CD4-positive, alpha-beta T cell treated with Interleukin-12 subunit alpha and Interleukin-12 subunit beta, for 1 hour (primary cell): ENCODE results near the gene PVRIG.
"Not testable (repeated sequence)": the region's sequence is repeated elsewhere in the genome, so short reads cannot be mapped to it uniquely, and the experiment has no call there.

Experiments
- DNase-seq: peaks from one replicate; pipeline ENCODE4 v3.0.0-alpha.2; 2020

The PVRIG gene

DNA sequence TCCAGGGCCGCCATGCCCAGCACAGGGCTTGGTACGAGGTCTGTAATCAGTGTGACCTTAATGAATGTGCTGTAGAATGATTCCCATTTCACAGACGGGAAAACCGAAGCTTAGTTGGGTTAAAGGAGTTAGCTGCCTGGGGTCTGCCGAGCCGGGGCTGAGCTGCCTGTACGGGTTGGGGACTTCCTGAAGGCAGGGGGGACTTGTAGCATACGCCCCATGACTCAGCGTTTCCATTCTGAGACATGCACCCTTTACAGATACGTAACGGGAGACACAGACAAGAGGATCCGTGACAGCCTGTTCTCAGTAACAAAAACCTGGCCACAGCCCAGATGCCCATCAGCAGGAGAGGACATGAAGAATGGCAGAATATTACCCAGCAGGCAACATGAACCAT lies 23.6 kb downstream of the PVRIG start:
- DNase-seq: peak; percentile 41

GRCh38 chr7:100244988-100245605 lies 25.3 kb downstream of the PVRIG start:
- DNase-seq: not testable (repeated sequence)

DNA sequence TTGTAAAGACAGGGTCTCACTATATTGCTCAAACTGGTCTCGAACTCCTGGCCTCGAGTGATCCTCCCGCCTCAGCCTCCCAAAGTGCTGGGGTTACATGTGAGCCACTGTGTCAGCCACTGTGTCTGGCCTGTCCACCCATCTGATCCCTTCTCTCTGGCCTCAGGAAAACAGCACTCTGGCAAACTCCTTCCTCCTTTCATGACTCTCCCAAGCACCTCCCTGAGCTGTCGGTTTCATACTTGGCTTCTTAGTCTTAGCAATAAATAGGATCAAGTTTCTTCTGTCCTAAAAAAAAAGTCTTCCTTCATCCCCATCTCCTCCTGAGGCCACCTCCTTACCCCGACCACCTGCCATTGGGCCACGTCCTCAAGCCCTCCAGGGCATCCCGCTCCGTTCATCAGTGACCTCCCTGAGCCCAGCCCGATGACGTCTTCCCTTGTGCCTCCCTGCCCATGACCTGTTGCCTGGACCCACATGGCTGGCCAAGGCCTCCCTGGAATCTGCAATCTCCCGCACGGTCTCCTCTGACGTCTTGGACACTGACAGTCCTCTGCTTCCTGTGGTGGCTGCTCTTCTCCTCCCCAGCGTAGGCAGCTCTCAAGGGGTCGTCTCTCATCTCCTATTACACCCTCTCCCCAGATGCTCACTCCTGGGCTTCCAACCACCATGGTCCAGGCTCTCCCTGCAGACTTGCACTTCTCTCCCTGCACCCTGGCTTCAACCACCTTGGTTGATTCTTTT lies 26.5 kb downstream of the PVRIG start:
- DNase-seq: not testable (repeated sequence)

- DNase-seq: not testable (repeated sequence)
Measured at GRCh38 chr7:100246865-100247137, 27.1 kb downstream of the PVRIG start.

- DNase-seq: no peak
Measured at GRCh38 chr7:100247152-100247757, 27.5 kb downstream of the PVRIG start.

GRCh38 chr7:100248483-100248882 lies 28.7 kb downstream of the PVRIG start:
- no peak for DNase-seq

- no peak for DNase-seq
Measured at GRCh38 chr7:100257017-100257416, 37.3 kb downstream of the PVRIG start.

DNA sequence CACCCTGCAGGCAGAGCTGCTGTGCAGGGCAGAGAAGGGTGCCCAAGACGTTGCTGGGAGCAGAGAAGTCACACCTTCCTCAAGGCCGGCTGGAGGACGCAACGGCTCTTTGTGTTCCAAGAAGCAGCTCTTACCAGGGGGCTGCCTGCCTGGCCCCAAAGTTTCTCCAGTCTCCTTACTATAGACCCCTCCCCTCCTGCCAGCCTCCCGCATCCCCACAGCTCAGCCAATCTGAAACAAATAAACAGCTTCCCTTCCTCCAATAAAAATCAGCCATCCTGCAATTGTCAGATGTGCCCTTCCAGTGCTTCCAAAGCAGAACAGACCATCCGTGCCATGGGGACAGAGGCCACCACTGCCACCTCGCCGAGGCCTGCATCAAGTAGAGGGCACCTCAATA lies 40.2 kb downstream of the PVRIG start:
- not testable (repeated sequence) for DNase-seq

DNA sequence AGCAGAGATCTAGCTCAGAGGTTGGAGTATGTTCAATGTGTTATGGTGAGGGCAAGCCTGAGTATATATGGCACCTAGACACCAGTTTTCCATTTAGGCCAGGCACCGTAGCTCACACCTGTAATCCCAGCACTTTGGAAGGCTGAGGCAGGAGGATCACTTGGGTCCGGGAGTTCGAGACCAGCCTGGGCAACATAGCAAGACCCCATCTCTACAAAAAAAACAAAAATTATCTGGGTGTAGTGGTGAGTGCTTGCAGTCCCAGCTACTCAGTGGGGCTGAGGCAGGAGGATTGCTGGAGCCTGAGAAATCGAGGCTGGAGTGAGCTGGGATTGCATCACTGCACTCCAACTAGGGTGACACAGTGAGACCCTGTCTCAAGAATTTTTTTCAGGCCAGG lies 43.1 kb downstream of the PVRIG start:
- DNase-seq: not testable (repeated sequence)

DNA sequence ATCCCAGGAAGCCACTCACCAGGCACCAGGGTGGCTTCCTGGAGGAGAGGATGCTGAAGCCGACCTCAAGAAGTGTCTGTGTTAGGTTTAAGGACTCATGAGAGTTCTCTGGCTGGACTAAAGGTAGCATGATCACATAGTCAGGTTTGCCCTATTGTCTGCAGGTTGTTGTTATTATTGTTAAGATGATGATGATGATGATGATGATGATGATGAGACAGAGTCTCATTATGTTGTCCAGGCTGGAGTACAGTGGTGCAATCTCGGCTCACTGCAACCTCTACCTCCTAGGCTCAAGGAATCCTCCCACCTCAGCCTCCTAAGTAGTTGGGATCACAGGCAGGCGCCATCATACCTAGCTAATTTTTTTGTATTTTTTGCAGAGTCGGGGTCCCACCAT lies 44.5 kb downstream of the PVRIG start:
- not testable (repeated sequence) for DNase-seq

- DNase-seq: not testable (repeated sequence)
Measured at GRCh38 chr7:100264669-100265165, 45.0 kb downstream of the PVRIG start.

DNA sequence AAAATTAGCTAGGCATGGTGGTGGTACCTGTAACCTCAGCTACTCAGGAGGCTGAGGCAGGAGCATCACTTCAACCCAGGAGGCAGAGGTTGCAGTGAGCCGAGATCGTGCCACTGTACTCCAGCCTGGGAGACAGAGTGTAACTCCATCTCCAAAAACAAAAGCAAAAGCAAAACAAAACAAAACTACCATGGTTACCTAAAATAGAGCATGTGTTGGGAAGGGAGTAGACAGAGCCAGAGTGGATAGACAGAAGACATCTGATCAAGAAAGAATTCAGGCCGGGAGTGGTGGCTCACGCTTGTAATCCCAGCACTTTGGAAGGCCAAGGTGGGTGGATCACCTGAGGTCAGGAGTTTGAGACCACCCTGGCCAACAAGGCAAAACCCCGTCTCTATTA lies 46.1 kb downstream of the PVRIG start:
- DNase-seq: not testable (repeated sequence)

- DNase-seq: no peak
Measured at GRCh38 chr7:100266576-100267354, 47.0 kb downstream of the PVRIG start.

DNA sequence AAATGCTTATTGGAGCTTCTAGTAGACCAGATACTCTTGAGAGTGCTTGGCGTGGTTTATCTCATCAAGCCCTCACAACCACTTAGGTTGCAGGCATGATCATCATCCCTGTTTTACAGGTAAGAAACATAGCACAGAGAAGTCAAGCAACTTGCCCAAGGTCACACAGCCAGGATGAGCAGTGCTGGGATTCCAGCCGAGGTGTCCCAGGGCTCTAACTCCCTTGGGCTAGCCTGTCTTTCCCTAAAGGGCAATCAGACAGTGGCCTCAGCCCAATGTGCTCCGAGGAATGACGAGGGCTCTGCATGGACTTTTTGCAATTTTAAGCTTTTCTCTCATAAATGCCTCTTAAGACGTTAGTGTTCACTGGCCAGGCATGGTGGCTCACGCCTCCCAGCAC lies 47.9 kb downstream of the PVRIG start:
- no peak for DNase-seq

GRCh38 chr7:100268882-100269281 lies 49.1 kb downstream of the PVRIG start:
- DNase-seq: not testable (repeated sequence)

DNA sequence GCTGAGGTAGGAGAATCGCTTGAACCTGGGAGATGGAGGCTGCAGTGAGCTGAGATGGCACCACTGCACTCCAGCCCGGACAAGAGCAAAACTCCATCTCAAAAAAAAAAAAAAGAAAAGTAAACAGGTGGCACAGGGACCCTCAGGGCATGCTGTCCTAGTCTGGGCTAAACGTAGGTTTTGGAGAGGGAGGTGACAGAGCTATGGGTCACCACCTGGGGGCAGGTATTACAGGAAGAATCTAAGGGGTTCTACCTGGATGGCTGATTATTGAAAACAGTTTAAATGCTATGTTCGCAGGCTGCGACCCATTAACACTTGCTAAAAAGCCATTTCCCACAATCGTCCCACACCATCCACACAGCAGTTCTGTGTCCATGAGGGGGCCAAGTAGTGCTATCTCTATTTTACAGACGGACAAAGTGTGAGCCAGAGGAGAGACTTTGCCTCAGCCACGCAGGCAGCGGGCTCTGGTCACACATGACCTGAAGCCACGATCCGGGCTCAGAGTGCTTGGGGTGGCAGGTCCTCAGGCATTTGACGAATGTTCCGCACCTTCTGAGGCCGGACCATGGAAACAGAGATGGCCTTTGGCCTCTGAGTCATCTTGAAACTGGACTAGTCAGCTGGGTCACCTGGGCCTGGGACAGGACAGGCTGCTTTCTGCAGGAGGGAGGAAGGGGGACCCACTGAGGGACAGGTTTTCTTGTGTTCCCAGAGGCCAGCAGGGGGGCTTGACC lies 49.7 kb downstream of the PVRIG start:
- DNase-seq: not testable (repeated sequence)

GRCh38 chr7:100270046-100270918 lies 50.5 kb downstream of the PVRIG start:
- DNase-seq: not testable (repeated sequence)
